Superior temporal gyrus (tissue), 1 donor: Measurements from ENCODE around the gene LGMN.
"Not testable (repeated sequence)": the region's sequence is repeated elsewhere in the genome, so short reads cannot be mapped to it uniquely, and the experiment has no call there.

Experiments used
- DNase-seq: peaks from one replicate; pipeline ENCODE4 v3.0.0-alpha.2; 2016; ENCODE audit errors: extremely low spot score

Gene LGMN

DNA sequence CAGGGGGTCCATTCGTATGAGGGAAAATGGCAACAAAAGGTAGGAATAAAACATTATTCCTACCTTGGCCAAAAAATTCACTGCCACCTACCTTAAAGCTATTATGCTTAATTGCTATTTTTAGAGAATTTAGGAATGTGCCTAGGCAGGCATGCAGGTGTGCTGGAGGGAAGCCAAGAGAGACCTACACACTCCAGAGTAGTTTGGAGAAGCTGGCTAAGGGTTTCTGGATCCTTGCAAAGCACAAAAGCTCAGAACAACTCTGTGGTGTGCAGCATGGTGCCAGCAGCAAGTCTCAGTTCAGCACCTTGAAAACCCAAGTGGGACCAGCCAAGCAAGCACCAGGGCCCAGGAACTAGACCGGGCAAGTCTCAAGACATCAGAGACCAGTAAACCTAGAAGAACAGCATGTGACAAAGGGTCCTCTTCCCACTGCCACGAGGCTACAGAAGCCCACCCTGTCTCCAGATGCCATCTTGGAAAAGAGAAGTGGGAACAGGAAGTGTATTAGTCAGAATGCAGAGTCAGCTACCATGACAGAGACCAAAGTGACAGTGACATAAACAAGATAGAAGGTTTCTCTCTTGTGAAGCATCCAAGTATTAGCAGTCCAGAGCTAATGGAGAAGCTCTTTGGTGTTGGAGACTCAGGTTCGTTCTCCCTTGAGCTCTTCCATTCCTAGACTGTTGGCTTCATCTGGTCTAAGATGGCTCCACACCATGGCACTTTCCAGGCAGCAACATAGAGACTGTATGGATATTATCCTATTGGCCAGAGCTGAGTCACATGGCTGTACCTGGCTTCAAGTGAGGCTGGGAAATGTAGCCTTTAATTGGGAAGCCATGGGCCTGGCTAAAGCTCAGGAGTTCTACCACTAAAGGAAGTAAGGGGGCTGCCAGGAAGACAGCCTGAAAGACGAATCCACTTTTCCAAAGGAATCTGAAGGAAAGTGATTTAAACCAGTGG is 15.5 kb upstream of the LGMN start:
- DNase-seq = not testable (repeated sequence)

DNA sequence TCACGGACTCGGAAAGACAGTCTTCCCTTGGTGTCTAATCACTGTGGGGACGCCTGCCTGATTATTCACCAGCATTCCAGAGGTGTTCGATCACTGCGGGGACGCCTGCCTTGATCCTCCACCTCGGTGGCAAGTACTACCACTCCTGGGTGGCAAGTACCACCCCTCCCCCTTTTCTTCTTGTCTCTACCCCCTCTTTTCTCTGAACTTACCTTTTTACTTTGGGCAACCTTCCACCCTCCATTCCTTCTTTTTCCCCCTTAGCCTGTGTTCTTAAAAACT is 12.0 kb upstream of the LGMN start:
- DNase-seq = no peak

DNA sequence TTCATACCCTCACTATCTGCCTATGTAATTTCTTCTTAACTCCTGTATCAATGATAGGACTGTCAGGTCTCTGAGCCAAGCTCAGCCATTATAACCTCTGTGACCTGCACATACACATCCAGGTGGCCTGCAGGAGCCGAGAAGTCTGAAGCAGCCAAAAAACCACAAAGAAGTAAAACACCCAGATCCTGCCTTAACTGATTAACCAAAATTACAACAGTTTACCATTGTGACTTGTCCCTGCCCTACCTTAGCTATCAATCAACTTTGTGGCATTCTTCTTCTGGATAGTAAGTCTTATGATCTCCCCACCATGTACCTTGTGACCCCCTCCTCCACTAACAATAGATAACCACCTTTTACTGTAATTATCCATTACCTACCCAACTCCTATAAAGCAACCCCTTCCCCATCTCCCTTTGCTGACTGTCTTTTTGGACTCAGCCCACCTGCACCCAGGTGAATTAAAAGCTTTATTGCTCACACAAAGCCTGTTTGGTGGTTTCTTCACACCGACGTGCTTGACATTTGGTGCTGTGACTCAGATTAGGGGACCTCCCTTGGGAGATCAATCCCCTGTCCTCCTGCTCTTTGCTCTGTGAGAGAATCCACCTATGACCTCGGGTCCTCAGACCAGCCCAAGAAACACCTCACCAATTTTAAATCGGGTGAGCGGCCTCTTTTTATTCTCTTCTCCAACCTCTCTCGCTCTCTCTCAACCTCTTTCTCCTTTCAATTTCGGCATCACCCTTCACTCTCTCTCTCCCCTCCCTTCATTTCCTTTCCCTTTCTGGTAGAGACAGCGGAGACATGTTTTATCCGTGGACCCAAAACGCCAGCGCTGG is 11.5 kb upstream of the LGMN start:
- DNase-seq = no peak

DNA sequence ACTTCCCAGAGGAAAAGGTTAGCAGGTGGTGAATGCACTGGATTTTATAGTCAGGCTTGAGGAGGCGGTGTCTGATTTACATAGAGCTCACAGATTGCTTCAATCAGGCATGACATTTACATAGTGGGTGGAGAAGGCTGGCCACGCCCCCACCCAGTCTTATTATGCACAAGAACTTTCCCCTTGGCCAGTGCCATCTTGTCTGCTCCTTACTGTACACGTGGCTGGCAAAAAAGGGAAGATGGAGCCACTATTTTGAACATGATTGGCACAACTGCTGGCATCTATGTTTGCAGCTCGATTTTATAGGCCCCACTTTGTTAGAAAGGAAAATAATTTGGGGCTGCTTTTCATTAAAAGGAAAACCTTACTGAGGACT is 10.9 kb upstream of the LGMN start:
- no peak for DNase-seq

DNA sequence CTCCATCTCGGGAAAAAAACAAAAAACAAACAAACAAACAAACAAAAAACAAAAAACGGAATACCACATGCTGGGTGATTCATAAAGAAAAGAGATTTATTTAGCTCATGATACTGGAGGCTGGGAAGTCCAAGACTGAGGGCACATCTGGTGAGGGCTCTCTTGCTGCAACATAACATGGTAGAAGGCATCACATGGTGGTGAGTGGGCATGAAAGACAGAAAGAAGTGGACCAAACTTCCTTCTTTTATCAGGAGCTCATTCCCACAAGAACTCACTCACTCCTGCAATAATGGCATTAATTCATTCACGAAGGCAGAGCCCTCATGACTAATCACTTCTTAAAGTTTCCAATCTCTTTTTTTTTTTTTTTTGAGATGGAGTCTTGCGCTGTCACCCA is 8.0 kb upstream of the LGMN start:
- DNase-seq = no peak

DNA sequence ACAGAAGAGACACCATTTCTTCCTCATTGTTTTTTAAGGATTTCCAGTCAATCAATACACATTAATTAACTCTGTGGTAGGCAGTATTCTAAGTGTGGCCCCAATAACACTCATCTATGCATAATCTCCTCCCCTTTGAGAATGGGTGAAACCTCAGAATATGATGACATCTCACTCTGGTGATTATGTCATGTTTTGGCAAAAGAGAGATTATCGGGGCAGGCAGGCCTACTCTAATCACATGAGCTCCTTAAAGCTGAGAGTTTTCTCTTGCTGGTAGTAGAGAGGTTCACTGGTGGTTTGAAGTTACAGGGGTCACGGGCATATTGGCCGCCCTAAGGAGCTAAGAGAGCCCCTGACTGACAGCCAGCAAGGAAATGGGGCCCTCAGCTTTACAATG is 7.1 kb upstream of the LGMN start:
- DNase-seq = no peak

DNA sequence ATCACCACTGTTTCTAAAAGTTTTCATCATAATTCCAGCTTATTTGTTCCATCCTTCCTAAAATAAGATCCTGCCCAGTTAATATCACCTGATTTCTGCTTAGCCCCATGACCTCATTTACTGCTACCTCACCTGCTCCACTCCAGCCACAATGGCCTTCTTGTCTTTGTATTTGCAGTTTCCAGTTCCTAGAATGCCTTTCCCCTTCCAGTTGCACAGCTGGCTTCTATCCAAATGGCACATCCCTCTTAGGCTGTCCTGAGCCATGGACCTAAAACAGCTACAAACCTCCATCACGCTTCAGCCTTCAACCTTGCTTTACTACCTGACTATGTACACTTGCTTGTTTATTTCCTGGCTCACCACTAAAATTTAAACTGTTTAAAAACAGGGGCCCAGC is 6.5 kb upstream of the LGMN start:
- DNase-seq = no peak

DNA sequence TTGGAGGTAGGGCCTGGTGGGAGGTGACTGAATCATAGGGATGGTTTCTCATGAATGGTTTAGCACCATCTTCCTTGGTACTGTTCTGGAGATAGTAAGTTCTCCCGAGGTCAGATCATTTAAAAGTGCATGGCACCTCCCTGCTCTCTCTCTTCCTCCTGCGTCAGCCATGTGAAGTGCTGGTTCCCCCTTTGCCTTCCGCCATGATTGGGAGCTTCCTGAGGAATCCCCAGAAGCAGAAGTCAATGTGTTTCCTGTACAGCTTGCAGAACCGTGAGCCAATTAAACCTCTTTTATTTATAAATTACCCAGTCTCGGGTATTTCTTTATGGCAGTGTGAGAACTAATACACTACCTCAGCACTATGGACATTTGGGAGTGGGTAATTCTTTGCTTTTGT is 4.8 kb upstream of the LGMN start:
- DNase-seq = no peak

DNA sequence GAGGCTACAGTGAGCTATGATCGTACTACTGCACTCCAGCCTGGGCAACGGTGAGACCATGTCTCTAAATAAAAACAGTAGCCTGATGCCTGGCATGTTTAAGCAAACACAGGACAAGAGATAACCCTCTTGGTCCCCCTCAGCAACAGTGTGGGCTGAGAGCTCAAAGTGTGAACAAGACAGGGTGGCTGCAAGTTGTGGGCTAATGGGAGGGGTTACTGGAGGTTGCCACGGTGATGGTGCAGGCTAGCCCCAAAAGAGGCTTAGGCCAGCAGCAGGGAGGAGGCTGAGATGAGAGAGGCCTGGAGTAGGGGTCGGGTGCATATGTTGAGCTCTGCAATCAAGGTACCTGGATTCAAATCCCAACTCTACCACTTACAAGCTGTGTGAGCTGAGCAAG is 3.4 kb upstream of the LGMN start:
- DNase-seq = no peak

DNA sequence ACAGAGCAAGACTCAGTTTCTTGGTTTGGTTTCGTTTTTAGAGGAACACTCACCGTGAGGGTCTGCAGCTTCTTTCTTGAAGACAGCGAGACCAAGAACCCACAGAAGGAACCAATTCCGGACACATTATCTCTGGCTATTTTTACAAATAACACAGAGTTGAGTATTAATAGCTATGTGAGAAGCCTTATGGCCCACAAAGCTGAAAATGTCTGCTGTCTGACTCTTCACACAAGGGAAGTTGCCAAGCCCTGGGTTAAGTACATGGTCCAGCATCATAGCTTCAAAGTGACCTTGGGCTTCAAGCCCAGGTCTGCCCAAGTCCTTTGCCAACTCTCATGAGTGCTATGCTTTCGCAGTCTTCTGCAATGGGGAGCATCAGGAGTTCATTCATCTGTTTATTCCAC is 2.6 kb upstream of the LGMN start:
- no peak for DNase-seq

DNA sequence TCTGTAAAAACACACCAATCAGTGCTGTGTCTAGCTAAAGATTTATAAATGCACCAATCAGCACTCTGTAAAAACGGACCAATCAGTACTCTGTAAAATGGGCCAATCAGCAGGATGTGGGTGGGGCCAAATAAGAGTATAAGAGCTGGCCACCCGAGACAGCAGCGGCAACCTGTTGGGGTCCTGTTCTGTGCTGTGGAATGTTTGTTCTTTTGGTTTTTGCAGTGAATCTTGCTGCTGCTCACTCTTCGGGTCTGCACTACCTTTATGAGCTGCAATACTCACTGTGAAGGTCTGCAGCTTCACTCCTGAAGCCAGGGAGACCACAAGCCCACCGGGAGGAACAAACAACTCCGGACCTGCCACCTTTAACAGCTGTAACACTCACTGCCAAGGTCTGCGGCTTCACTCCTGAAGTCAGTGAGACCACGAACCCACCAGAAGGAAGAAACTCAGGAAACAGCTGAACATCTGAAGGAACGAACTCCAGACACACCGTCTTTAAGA is 1.8 kb upstream of the LGMN start:
- DNase-seq = not testable (repeated sequence)

DNA sequence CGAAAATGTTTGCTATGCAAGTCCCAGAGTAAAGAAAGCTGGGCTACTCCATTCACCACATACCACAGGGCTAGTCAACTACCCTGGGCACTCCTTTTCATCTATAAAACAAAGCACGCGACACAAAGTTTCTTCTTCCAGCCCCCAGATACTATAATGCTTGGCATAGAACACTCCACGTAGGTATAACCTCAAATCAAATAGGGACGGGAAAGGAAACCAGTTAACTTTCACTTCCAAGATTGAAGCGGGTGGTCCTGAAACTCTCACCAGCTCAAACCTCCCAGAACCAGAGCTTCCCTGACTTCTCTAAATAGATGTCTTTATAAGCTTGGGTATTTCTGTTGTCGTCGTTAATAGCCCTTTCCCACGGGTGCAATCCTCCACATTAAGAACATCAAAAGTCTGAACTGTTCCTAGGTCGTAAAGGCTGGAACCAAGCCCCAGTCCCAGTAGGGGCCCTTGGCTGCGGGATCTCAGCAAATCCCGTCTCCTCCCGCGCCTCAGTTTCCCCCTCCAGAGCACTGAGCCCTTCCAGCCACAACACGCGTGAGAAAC is 647 bp downstream of the LGMN start:
- DNase-seq = peak; percentile 45

DNA sequence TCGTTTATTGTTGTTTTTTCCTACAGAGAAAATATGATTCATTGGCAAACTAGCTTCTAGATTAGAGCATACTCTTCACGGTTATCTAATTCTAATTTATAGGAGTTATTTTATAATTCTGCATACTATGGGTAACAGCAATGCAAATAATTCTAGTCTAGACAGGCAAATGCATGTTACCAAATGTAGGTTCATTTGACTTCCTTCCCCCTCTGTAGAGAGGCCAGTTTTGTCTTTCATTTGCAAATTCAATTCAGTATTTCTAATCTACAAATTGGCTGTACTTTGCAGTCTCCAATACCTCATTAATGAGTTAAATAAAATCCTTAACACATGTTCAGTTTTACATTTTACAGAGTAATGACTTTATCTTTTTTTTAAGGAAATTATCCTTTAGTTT is 4.2 kb downstream of the LGMN start:
- DNase-seq = no peak

DNA sequence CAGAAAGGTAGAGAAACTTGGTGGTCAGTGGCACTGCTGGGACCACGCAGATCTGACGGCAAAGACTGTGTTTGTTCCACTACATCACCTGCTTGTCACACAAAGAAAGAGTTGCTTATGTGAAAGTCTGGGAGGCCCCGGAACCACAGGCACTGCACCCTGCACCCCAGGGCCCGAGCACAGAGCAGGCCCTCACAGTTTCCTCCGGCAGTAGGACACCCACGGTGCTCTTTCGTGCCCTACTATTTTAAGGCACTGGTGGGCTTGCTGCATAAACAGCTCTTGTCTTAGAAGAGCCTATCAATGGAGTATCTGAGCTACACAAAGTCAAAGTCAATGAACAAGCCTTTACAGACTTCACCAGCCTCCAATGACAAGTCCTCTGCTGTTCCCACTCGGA is 8.0 kb downstream of the LGMN start:
- no peak for DNase-seq

DNA sequence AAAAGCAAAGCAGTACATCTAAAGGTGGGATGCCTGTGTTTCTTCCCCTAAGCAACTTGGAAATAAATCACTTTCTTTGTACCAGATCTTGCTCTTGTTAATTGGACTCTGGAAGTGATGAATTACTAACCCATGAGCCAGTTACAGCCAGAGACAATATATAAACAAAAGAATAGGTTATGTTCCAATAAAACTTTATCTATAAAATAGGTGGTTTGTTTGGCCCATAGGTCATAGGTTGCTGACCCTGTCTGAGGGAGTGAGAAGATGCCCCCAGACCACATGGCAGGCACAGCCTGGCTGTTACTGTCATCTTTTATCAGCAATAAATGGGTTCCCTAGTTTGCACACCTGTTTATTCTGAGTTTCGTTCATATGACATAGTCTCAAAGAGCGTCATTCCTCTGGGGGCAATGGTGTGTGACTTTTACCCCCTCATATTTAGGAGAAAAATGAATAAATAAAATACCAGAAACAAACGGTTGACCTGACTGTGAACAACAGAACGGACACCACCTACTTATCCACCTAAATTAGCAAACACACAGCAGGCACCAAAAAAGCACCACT is 10.7 kb downstream of the LGMN start:
- no peak for DNase-seq

DNA sequence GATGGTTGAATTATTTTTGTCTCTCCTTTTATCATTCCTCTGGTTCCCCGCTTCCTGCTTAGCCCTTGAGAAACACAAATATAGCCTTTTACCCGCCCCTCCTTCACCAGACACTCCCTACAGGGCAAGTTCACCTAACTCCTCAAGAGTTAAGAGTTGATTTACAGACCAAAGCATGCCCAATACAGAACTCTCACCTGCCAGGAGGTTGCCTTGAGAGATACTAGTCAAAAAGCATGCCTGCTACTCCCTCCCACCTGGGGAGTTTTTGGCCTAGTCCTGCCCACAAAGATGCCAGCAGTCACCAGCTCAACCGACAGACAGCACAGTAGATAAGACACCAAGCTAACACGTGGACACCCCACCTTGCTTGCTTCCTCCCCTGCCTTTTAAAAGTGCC is 11.2 kb downstream of the LGMN start:
- no peak for DNase-seq

DNA sequence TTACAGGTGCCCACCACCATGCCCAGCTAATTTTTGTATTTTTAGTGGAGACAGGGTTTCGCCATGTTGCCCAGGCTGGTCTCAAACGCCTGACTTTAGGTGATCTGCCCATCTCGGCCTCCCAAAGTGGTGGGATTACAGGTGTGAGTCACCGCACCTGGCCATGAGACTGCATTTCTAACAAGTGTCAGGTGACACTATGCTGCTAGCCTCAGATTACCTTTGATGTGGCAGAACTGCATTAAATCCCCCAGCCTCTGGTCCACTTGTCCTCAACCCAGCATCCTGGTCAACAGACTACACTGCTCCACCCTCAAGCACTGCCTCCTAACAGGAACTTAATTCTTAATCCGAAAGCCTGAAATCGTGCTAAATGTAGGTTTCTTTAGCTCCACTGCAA is 13.1 kb downstream of the LGMN start:
- no peak for DNase-seq

DNA sequence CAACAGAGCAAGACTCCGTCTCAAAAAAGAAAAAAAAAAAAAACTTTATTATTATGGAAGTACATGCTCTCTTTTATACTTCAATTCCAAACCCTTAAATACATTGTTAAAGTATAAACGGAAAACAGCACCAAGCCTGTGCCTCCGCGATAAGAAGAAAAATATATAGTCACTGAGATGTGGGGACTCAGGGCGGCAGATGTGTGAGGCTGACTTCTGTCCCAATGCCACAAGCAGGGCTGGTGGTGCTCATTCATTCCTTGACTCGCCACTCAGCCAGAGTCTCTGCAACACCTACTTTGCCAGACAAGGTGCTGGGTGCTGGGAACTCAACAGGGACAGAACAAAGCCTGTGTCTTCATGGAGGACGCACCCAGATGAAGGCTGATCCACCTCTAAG is 13.8 kb downstream of the LGMN start:
- no peak for DNase-seq

DNA sequence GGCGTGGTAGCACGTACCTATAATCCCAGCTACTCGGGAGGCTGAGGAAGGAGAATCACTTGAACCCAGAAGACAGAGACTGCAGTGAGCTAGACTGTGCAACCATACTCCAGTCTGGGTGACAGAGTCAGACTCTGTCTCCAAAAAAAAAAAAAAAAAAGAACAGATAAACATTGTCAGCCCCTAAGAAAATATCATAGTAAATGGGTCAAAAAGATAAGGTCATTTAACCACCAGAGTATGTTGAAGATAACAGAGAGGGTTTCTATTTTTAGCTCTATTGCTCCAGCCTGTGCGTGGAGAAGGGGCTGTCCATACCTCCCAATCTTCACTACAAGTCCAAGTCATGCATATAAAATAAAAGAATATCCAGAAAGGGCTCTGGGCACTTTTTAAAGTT is 15.4 kb downstream of the LGMN start:
- no peak for DNase-seq

DNA sequence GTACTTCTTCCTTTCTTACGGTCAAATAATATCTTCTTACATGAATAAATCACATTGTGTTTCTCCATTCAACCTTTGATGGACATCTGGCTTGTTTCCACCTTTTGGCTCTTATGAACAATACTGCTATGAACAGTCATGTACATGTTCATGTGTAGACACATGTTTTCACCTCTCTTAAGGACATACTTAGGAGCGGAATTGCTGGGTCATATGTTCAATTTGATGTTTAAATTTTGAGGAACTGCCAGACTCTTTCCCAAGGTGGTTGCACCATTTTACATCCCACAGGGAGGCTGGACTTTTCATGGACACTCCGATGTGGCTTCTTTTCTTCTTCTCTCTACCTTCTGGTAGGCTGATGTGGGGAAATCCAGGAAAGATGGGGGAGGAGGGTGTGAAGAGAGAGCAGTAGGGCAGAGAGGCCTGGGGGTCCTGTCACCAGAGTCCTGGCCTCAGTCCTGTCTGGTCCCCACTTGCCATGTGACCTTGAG is 16.8 kb downstream of the LGMN start:
- DNase-seq = no peak

DNA sequence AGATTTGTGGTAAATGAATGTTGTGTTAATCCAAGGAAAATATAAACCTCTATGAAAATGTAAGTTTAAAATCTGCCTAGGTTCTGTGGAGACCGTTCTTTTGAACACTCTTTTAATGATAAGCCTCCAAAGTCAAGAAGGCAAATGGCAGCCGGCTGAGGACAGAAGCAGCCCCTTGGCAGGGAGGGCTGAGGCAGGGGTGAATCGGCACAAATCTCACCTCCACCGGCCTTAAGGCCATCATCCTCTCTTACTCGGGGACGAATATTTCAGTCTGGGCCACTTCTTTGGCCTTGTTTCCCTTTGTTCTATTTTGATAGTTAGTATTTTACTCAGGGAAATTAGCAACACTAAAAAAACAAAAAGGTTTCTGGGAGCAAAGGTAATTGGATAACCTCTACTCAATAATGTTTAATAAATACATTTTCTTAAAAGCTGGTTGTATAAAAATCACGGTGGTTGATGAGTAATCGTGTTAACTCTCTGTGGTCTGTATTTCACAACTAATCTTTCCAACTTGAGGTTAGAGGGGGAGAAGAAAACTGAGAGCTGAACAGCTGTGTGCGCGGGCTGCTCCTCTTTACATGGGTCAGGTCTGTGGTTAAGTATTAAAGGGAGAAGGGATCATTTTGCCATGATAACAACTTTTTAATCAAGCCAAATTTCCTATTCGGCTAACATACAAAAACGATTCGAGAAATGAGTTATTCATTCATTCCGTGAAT is 18.6 kb downstream of the LGMN start:
- DNase-seq = no peak
